Endodermal cell (in vitro differentiated cells): Measurements from ENCODE around the gene CALML6. TPM values are rescaled to one million over a fixed set of nuclear protein-coding genes. Genes with fewer than 3 reads are reported as not detected.

ENCODE experiments used
- DNase-seq: peaks from one replicate; pipeline ENCODE4 v3.0.0-alpha.2; 2017
- H3K27ac ChIP-seq: 2 replicates; pipeline ENCODE4 v1.5.1; 2013; ENCODE audit warnings: mild to moderate bottlenecking, low read depth, low read length, moderate library complexity
- H3K27me3 ChIP-seq: 2 replicates; pipeline ENCODE4 v1.6.1; 2013; ENCODE audit warnings: mild to moderate bottlenecking, low read length, moderate library complexity; ENCODE audit not compliant: insufficient read depth, control insufficient read depth, poor library complexity, severe bottlenecking
- H3K36me3 ChIP-seq: 2 replicates; pipeline ENCODE4 v1.7.0; 2013; ENCODE audit warnings: mild to moderate bottlenecking, low read length, moderate library complexity; ENCODE audit not compliant: control insufficient read depth, insufficient read depth
- H3K4me1 ChIP-seq: one replicate; pipeline ENCODE4 v1.7.0; 2013; ENCODE audit warnings: low read length; ENCODE audit not compliant: control insufficient read depth, insufficient read depth
- H3K4me3 ChIP-seq: 2 replicates; pipeline ENCODE4 v1.5.1; 2013; ENCODE audit warnings: mild to moderate bottlenecking, low read length, moderate library complexity
- H3K9ac ChIP-seq: 2 replicates; pipeline ENCODE4 v1.6.1; 2013; ENCODE audit warnings: mild to moderate bottlenecking, low read length, moderate library complexity; ENCODE audit not compliant: poor library complexity, severe bottlenecking; ENCODE audit errors: extremely low read depth
- H3K9me3 ChIP-seq: 2 replicates; pipeline ENCODE4 v1.6.1; 2013; ENCODE audit warnings: mild to moderate bottlenecking, low read length, moderate library complexity; ENCODE audit not compliant: control insufficient read depth
- H3K27ac Mint-ChIP-seq: 2 replicates; pipeline ENCODE4 v1.8.0; 2020; ENCODE audit warnings: mixed read lengths
- H3K27me3 Mint-ChIP-seq: 2 replicates; pipeline ENCODE4 v1.8.0; 2021; ENCODE audit warnings: mild to moderate bottlenecking, mixed read lengths; ENCODE audit not compliant: insufficient read depth
- H3K36me3 Mint-ChIP-seq: 2 replicates; pipeline ENCODE4 v1.8.0; 2020; ENCODE audit warnings: low read depth, mixed read lengths
- H3K4me1 Mint-ChIP-seq: 2 replicates; pipeline ENCODE4 v1.8.0; 2020; ENCODE audit warnings: mixed read lengths
- H3K4me3 Mint-ChIP-seq: 2 replicates; pipeline ENCODE4 v1.8.0; 2020; ENCODE audit warnings: mild to moderate bottlenecking, moderate library complexity, mixed read lengths
- H3K9me3 Mint-ChIP-seq: 2 replicates; pipeline ENCODE4 v1.8.0; 2020; ENCODE audit warnings: mild to moderate bottlenecking, mixed read lengths
- WGBS, 2 experiments: methylation state at CpG; one replicate each; pipeline versions ENCODE4 v1.1.5 to v1.1.7; 2013; ENCODE audit warnings: missing lambda C conversion rate in 2 of 2, mixed read lengths in 1 of 2; ENCODE audit not compliant: insufficient coverage in 1 of 2, insufficient read length in 1 of 2; 5-methylcytosine and 5-hydroxymethylcytosine counted together
- total RNA-seq, 2 donors: library from RNA; stranded (reverse); fragmentation: NEBNext Ultra II Directional in 1 of 2; extraction: Animal tissue kit (Norgen Biotek cat#: 25700) in 1 of 2; gene quantifications; 2 replicates in 1 of 2; 3 replicates in 1 of 2; pipeline ENCODE4 v1.2.1, GENCODE V29; 2021
- TF ChIP-seq, protein P1 (sequence below): fragments of 200-600 bp; sonication (generic); conservative IDR thresholded peaks from 2 replicates; pipeline ENCODE4 v1.5.0; 2021; ENCODE audit warnings: antibody characterized with exemption, mild to moderate bottlenecking

Gene CALML6
- total RNA-seq, 2 donors from 2014 or later: 0.89 to 1.4 TPM

DNA sequence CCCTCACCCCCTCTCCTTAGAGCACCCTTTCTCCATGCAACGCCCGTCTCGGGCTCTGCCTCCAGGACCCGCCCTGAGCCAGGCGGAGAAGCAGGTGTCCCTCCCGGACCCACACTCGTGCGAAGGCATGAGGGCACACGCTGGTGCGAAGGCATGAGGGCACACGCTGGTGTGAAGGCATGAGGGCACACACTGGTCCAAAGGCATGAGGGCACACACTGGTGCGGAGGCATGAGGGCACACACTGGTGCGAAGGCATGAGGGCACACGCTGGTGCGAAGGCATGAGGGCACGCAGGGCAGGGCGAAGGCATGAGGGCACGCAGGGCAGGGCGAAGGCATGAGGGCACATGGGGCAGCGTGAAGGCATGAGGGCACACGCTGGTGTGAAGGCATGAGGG lies 9.8 kb downstream of the CALML6 start:
- 94 to 96% methylated on average over 20 to 21 of the region's 21 CpGs for WGBS, 2 experiments
- H3K9ac ChIP-seq: no peak overlapping the region
- H3K36me3 Mint-ChIP-seq: no peaks in the 10 kb centered on the region
- no peaks in the 10 kb centered on the region for H3K4me1 Mint-ChIP-seq
- no peaks in the 10 kb centered on the region for H3K27me3 ChIP-seq
- no peak overlapping the region for H3K27ac Mint-ChIP-seq
- no peaks in the 10 kb centered on the region for H3K4me1 ChIP-seq
- no peaks in the 10 kb centered on the region for H3K9me3 ChIP-seq
- TF ChIP-seq, protein P1, sequence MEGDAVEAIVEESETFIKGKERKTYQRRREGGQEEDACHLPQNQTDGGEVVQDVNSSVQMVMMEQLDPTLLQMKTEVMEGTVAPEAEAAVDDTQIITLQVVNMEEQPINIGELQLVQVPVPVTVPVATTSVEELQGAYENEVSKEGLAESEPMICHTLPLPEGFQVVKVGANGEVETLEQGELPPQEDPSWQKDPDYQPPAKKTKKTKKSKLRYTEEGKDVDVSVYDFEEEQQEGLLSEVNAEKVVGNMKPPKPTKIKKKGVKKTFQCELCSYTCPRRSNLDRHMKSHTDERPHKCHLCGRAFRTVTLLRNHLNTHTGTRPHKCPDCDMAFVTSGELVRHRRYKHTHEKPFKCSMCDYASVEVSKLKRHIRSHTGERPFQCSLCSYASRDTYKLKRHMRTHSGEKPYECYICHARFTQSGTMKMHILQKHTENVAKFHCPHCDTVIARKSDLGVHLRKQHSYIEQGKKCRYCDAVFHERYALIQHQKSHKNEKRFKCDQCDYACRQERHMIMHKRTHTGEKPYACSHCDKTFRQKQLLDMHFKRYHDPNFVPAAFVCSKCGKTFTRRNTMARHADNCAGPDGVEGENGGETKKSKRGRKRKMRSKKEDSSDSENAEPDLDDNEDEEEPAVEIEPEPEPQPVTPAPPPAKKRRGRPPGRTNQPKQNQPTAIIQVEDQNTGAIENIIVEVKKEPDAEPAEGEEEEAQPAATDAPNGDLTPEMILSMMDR: no peak
- no peaks in the 10 kb centered on the region for H3K36me3 ChIP-seq
- H3K9me3 Mint-ChIP-seq: peaks cover 2% of the 10 kb centered on the region
- H3K4me3 ChIP-seq: no peak overlapping the region
- H3K27me3 Mint-ChIP-seq: no peaks in the 10 kb centered on the region
- no peak for DNase-seq
- H3K27ac ChIP-seq: no peak overlapping the region
- no peak overlapping the region for H3K4me3 Mint-ChIP-seq

DNA sequence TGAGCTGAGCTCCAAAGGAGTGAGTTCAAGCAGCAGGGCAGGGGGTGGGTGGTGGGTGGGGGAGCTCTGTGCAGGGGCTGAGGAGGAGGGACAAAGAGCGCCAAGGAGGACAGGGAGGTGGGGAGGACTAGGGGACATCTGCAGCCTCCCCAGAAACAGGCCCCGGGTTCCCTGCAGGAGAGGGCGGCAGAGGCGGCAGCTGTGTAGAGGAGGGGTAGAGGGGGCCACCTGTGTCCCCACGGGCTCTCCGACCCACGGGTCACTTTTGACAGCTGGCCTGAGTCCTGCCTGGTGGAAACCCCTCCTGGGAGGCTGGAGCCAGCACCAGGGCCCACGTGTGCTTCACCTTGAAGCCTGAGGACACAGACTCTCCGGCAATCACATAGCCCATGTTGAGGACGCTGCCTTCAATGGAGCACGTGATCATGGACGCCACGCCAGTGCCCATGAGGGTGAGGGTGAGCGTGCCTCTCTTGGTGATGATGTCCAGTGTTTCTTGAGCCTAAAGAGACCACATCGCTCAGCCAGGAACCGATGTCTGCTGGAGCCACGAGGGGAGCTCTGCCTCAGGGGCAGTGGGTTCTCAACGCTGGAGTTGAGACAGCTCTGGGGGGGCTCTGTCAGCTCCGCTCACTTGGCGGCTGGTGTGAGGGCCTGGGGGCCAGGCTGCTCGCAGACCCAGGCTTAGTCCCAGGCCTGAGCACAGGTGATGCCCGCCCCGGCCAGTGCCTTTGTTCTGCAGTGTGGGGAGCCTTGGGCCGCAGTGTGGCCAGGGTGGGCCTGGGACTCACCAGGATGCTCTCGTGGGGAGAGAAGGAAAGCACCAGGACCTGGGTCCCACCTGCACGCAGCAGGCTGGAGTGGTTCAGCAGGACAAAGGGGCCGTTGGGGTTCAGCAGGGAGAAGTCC lies 10.6 kb downstream of the CALML6 start:
- H3K4me3 Mint-ChIP-seq: no peak overlapping the region
- WGBS, 2 experiments: 91 to 93% methylated on average over 22 to 27 of the region's 27 CpGs
- Histone ChIP-seq H3K9ac (no peak overlapping the region), H3K27ac (no peak overlapping the region), H3K4me1 (no peaks in the 10 kb centered on the region), H3K4me3 (no peak overlapping the region), H3K9me3 (no peaks in the 10 kb centered on the region), H3K27me3 (no peaks in the 10 kb centered on the region), H3K36me3 (no peaks in the 10 kb centered on the region)
- no peaks in the 10 kb centered on the region for H3K36me3 Mint-ChIP-seq
- peak; percentile 29 for DNase-seq
- TF ChIP-seq, protein P1: no peak
- H3K27me3 Mint-ChIP-seq: no peaks in the 10 kb centered on the region
- peaks cover 2% of the 10 kb centered on the region for H3K9me3 Mint-ChIP-seq
- H3K27ac Mint-ChIP-seq: no peak overlapping the region
- H3K4me1 Mint-ChIP-seq: no peaks in the 10 kb centered on the region

DNA sequence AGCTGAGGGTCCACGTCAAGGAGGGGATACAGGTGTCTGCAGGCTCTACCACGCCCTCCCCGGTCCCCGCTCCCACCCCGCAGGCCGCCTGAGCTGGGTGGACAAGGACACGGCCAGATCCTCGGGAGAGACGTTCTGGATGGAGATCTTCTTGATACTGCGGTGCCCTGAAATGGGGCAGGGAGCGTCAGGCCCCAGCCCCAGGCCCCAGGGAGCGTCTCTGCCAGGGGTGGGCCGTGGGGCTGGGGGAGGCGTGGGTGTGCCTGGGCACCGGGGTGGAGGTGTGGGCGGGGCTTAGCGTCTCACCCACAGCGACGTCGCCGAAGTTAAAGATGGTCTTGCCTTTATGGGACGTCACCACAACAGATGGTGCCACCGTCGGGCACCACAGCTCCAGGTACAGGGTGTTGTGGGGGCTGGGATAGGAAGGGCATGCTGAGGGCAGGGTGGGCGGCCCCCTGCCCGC lies 11.3 kb downstream of the CALML6 start:
- Histone ChIP-seq H3K9ac (no peak overlapping the region), H3K36me3 (no peaks in the 10 kb centered on the region), H3K9me3 (no peaks in the 10 kb centered on the region), H3K27ac (no peak overlapping the region), H3K4me1 (no peaks in the 10 kb centered on the region), H3K27me3 (no peaks in the 10 kb centered on the region), H3K4me3 (no peak overlapping the region)
- DNase-seq: peak; percentile 46
- TF ChIP-seq, protein P1: no peak
- no peaks in the 10 kb centered on the region for H3K4me1 Mint-ChIP-seq
- H3K9me3 Mint-ChIP-seq: peaks cover 2% of the 10 kb centered on the region
- no peaks in the 10 kb centered on the region for H3K36me3 Mint-ChIP-seq
- H3K27ac Mint-ChIP-seq: no peak overlapping the region
- no peaks in the 10 kb centered on the region for H3K27me3 Mint-ChIP-seq
- 87 to 93% methylated on average over 13 to 26 of the region's 26 CpGs for WGBS, 2 experiments
- no peak overlapping the region for H3K4me3 Mint-ChIP-seq
